WI38 (cell line): ENCODE results near the gene HAPLN1.
"Not testable (repeated sequence)": the region's sequence is repeated elsewhere in the genome, so short reads cannot be mapped to it uniquely, and the experiment has no call there.

Experiments
- H3K4me3 ChIP-seq: 2 replicates; pipeline ENCODE4 v1.5.1; 2011; ENCODE audit warnings: low read depth, mild to moderate bottlenecking, control low read depth, low read length
- TF ChIP-seq, protein P1 (sequence below): IDR thresholded peaks from 2 replicates; pipeline ENCODE4 v1.5.1; 2012; ENCODE audit warnings: low read depth, mild to moderate bottlenecking, control low read depth, low read length

HAPLN1 gene

DNA sequence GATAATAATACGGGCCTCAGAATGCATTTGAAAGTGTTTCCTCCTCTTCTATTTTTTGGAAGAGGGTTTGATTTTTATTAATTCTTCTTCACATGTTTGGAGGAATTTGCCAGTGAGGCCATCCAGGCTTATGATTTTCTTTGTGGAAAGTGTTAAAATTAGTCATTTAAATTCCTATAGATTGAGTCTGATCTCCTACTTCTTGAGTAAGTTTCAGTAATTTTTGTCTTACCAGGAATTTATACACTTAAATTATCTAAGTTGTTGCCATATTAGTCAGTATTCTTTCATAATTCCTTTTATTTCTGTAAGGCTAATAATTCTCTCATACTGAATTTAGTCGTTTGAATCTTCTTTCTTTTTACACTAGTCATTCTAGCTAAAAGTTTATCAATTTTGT is 25.2 kb upstream of the HAPLN1 start:
- TF ChIP-seq, protein P1, sequence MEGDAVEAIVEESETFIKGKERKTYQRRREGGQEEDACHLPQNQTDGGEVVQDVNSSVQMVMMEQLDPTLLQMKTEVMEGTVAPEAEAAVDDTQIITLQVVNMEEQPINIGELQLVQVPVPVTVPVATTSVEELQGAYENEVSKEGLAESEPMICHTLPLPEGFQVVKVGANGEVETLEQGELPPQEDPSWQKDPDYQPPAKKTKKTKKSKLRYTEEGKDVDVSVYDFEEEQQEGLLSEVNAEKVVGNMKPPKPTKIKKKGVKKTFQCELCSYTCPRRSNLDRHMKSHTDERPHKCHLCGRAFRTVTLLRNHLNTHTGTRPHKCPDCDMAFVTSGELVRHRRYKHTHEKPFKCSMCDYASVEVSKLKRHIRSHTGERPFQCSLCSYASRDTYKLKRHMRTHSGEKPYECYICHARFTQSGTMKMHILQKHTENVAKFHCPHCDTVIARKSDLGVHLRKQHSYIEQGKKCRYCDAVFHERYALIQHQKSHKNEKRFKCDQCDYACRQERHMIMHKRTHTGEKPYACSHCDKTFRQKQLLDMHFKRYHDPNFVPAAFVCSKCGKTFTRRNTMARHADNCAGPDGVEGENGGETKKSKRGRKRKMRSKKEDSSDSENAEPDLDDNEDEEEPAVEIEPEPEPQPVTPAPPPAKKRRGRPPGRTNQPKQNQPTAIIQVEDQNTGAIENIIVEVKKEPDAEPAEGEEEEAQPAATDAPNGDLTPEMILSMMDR: no peak
- H3K4me3 ChIP-seq: no peak overlapping the region

DNA sequence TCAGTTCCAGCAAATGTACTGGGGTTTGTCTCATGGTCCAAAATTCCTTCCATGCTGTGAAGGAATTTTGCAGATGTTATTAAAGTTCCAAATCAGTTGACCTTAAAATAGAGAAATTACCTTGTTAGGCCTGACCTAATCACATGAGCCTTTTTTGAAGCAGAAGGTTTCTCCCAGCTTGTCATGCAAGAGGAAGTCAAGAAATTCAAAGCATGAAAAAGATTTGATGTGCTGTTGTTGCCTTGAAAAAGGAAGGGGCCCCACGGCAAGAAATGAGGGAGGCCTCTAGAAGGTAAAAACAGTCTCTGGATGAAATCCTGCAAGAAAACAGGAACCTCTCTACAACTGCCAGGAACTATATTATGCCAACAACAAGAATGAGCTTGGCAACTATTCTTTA is 24.2 kb upstream of the HAPLN1 start:
- TF ChIP-seq, protein P1: no peak
- no peak overlapping the region for H3K4me3 ChIP-seq

DNA sequence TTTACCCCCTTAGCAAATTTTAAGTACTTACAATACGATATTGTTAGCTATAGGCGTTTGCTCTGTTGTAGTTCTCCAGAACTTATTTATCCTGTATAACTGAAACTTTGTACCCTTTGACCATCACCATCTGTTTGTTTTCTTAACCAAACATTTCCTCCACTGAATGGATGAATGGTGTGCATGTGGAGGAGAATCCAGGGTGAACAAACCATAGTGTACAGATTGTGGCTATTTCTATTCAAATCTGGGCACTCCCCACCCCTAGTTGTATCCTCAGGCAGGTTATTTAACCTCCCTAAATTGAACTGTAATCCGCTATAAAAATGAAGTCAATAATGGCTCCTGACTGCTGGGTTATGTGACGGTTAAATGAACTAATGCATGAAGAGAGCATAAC is 21.4 kb upstream of the HAPLN1 start:
- H3K4me3 ChIP-seq: no peak overlapping the region
- TF ChIP-seq, protein P1: no peak

DNA sequence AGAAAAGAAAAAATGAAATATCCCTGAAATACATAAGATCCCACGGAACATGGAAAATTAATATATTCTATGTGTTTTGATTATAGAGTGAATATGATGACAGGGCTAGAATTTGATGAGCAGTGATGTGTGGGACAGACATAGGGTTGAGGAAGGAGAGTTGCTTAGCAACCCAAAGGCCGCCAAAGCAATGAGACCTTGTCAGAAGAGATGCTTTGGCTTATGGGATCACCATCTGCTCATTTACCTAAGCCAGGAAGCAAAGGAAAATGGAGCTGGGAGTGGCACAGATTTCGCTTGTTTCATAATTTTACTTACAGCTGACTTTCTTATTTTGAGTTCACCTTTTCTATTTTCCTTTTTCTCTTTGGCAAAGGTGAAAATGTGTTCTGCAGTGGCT is 20.9 kb upstream of the HAPLN1 start:
- no peak overlapping the region for H3K4me3 ChIP-seq
- TF ChIP-seq, protein P1: no peak

DNA sequence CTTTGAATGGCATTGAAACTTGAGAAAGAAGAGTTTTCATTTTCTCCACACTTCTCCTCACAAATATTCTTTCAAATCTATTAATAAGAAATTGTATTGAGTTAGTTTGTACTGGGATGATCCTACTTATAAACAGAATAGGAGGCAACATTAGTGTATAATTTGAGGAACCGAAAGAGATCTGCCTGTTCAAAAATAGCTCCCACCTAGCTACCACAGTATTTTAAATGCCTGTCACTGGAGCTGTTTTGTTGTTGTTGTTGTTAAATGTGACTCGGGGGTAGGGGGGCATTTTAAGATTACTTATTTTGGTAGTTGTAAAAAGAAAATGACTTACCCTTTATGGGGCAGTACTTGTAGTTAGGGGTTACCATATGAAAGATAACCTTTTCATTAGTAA is 20.1 kb upstream of the HAPLN1 start:
- no peak overlapping the region for H3K4me3 ChIP-seq
- TF ChIP-seq, protein P1: no peak

DNA sequence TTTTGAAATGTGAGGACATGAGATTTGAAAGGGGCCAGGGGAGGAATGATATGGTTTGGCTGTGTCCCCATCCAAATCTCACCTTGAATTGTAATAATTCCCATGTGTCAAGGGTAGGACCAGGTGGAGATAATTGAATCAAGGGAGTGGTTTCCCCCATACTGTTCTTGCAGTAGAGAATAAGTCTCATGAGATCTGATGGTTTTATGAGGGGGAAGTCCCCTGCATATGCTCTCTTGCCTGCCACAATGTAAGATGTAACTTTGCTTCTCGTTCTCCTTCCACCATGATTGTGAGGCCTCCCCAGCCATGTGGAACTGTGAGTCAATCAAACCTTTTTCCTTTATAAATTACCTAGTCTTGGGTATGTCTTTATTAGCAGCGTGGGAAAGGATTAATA is 15.5 kb upstream of the HAPLN1 start:
- H3K4me3 ChIP-seq: not testable (repeated sequence)

DNA sequence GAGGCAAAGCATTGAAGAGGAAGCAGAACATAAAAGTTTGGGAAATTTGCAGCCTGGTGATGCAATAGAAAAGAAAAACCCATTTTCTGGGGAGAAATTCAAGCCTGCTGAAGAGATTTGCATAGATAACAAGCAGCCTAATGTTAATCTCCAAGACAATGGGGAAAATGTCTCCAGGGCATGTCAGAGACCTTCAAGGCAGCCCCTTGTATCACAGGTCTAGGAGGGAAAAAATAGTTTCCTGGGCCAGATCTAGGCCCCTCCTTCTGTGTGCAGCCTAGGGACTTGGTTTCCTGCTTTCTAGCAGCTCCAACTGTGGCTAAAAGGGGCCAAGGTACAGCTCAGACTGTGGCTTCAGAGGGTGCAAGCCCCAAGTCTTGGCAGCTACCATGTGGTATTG is 14.4 kb upstream of the HAPLN1 start:
- not testable (repeated sequence) for H3K4me3 ChIP-seq

DNA sequence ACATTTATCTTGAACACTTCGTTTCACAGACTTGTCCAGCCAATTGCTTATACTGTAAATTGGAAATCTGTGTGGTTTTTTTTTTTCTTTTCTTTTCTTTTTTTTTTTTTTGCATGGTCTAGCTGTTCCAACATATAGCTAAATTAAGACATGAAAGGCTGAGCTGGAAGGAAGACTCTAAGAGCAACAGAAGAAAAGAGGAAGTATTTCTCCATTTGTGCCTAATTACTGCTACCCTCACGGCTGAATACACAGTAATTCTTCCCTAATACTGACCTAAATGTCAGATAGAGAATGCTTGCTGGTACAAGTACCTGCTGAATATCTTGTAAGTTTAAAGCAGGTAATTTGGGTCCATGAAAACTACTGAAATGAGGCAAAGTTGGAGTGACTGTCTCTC is 11.0 kb upstream of the HAPLN1 start:
- TF ChIP-seq, protein P1: no peak
- H3K4me3 ChIP-seq: no peak overlapping the region

DNA sequence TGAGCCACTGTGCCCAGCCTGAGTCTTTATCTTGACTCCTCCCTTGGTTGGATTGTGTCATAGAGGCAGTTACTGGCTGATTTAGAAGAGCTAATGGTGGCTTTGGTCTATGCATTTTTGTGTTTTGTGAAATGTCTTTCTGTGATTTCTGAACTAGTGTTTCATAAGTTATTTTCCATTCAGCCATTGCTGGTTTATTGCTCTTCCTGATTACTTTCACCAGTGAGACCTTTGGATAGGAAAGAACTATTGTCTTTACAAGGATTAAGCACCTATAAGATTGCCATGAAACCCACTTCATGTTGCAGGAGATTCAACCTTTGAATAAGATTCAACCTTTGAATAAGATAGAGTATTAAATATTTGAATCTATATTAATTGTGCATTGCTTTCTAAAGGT is 8.7 kb upstream of the HAPLN1 start:
- H3K4me3 ChIP-seq: no peak overlapping the region
- TF ChIP-seq, protein P1: no peak
